ENCODE data around the gene NCLN. TPM values are rescaled to one million over a fixed set of nuclear protein-coding genes. Genes with fewer than 3 reads are reported as not detected.

NCLN gene
- total RNA-seq, 1 donor from 2014 or later, result 34.9 TPM

GRCh38 chr19:3157096-3157845 is 28.5 kb upstream of the NCLN start:
- DNase-seq (ENCODE audit: extremely low spot score in 2 of 2), result no peak
- Histone ChIP-seq H3K27ac (no peak overlapping the region), H3K4me1 (peaks cover 11% of the 10 kb centered on the region), H3K4me3 (no peak overlapping the region), H3K9me3 (no peaks in the 10 kb centered on the region), H3K36me3 (no peaks in the 10 kb centered on the region), H3K27me3 (no peaks in the 10 kb centered on the region)
- no peak for TF ChIP-seq POLR2AphosphoS5 (IDR thresholded peaks at IDR 0.05; ENCODE audit: insufficient read depth in 1 of 2, low read depth in 1 of 2)
- TF ChIP-seq POLR2A (IDR thresholded peaks at IDR 0.05), result no peak
- no peak for TF ChIP-seq CTCF (IDR thresholded peaks at IDR 0.05)
- intact Hi-C loops (cut with DNase I), result no loop called here

- TF ChIP-seq CTCF (IDR thresholded peaks at IDR 0.05), result no peak
- TF ChIP-seq POLR2AphosphoS5 (IDR thresholded peaks at IDR 0.05; ENCODE audit: insufficient read depth in 1 of 2, low read depth in 1 of 2), result no peak
- H3K9me3 ChIP-seq, result no peaks in the 10 kb centered on the region
- H3K4me1 ChIP-seq, result peaks cover 11% of the 10 kb centered on the region
- H3K36me3 ChIP-seq, result no peaks in the 10 kb centered on the region
- no peak for DNase-seq (ENCODE audit: extremely low spot score in 2 of 2)
- no peaks in the 10 kb centered on the region for H3K27me3 ChIP-seq
- intact Hi-C loops (cut with DNase I), result no loop called here
- no peak overlapping the region for H3K4me3 ChIP-seq
- no peak overlapping the region for H3K27ac ChIP-seq
Measured at GRCh38 chr19:3159565-3159964, 26.2 kb upstream of the NCLN start.

- Histone ChIP-seq H3K27ac (no peak overlapping the region), H3K27me3 (no peaks in the 10 kb centered on the region), H3K4me1 (peaks cover 5% of the 10 kb centered on the region), H3K36me3 (no peaks in the 10 kb centered on the region), H3K4me3 (no peak overlapping the region), H3K9me3 (no peaks in the 10 kb centered on the region)
- TF ChIP-seq POLR2A (IDR thresholded peaks at IDR 0.05) (no peak), CTCF (IDR thresholded peaks at IDR 0.05) (no peak), POLR2AphosphoS5 (IDR thresholded peaks at IDR 0.05; ENCODE audit: insufficient read depth in 1 of 2, low read depth in 1 of 2) (no peak)
- intact Hi-C loops (cut with DNase I), result loop anchor here (5.0 kb wide), 1 partner anchor 203 kb away; no protein-coding TSS in a partner anchor
- DNase-seq (ENCODE audit: extremely low spot score in 2 of 2), result no peak
Measured at GRCh38 chr19:3160219-3160618, 25.5 kb upstream of the NCLN start.

- TF ChIP-seq POLR2AphosphoS5 (IDR thresholded peaks at IDR 0.05; ENCODE audit: insufficient read depth in 1 of 2, low read depth in 1 of 2) (no peak), POLR2A (IDR thresholded peaks at IDR 0.05) (no peak), CTCF (IDR thresholded peaks at IDR 0.05) (no peak)
- no peaks in the 10 kb centered on the region for H3K27me3 ChIP-seq
- H3K9me3 ChIP-seq, result no peaks in the 10 kb centered on the region
- DNase-seq (ENCODE audit: extremely low spot score in 2 of 2), result no peak
- H3K27ac ChIP-seq, result no peak overlapping the region
- H3K4me1 ChIP-seq, result no peaks in the 10 kb centered on the region
- H3K36me3 ChIP-seq, result no peaks in the 10 kb centered on the region
- H3K4me3 ChIP-seq, result no peak overlapping the region
- intact Hi-C loops (cut with DNase I), result loop anchor here (5.0 kb wide), 1 partner anchor 204 kb away; no protein-coding TSS in a partner anchor
Measured at GRCh38 chr19:3161453-3161852, 24.3 kb upstream of the NCLN start.

Measured in vagina (tissue), 2 donors.